Forelimb muscle (tissue), 1 donor: Measurements from ENCODE around the gene GPX4. TPM values are rescaled to one million over a fixed set of nuclear protein-coding genes. Genes with fewer than 3 reads are reported as not detected.

Source experiments
- DNase-seq: peaks from one replicate; pipeline ENCODE4 v3.0.0-alpha.2; 2013; ENCODE audit warnings: low read depth
- polyA plus RNA-seq: library from polyadenylated mRNA; unstranded; fragments of 120-200 nt; gene quantifications from one replicate; pipeline ENCODE4 v1.2.1, GENCODE V29; 2013; ENCODE audit not compliant: insufficient read length

The GPX4 gene
- polyA plus RNA-seq = 137 TPM

- DNase-seq = peak; percentile 96
Observed at GRCh38 chr19:1103708-1104310, at the start of gene GPX4. TSS of gene GPX4 (plus strand) at chr19:1103994. CDS start at chr19:1104044, 50 bp downstream.

GRCh38 chr19:1054102-1055027, 49.4 kb upstream of the GPX4 start:
- no peak for DNase-seq

- DNase-seq = no peak
Observed at GRCh38 chr19:1055028-1055425, 48.8 kb upstream of the GPX4 start.

- no peak for DNase-seq
Observed at GRCh38 chr19:1055886-1056620, 47.7 kb upstream of the GPX4 start.

GRCh38 chr19:1057176-1057855, 46.5 kb upstream of the GPX4 start:
- DNase-seq = no peak

GRCh38 chr19:1058112-1058511, 45.7 kb upstream of the GPX4 start:
- no peak for DNase-seq

GRCh38 chr19:1060689-1061088, 43.1 kb upstream of the GPX4 start:
- no peak for DNase-seq

GRCh38 chr19:1061987-1062386, 41.8 kb upstream of the GPX4 start:
- no peak for DNase-seq

GRCh38 chr19:1062387-1063029, 41.3 kb upstream of the GPX4 start:
- no peak for DNase-seq

GRCh38 chr19:1063030-1063908, 40.5 kb upstream of the GPX4 start:
- DNase-seq = no peak

GRCh38 chr19:1063909-1064660, 39.7 kb upstream of the GPX4 start:
- DNase-seq = no peak

- DNase-seq = no peak
Observed at GRCh38 chr19:1064661-1065605, 38.9 kb upstream of the GPX4 start.

GRCh38 chr19:1065606-1066109, 38.1 kb upstream of the GPX4 start:
- DNase-seq = no peak

- no peak for DNase-seq
Observed at GRCh38 chr19:1066251-1066747, 37.5 kb upstream of the GPX4 start.

GRCh38 chr19:1066748-1067340, 37.0 kb upstream of the GPX4 start, which contains the start of gene ARHGAP45:
TSS of gene ARHGAP45 (plus strand) at chr19:1067167. CDS start at chr19:1067406, 239 bp downstream.
- no peak for DNase-seq

GRCh38 chr19:1067341-1067957, 36.3 kb upstream of the GPX4 start:
- no peak for DNase-seq
